ENCODE results near the gene THSD1. TPM values are rescaled to one million over a fixed set of nuclear protein-coding genes. Genes with fewer than 3 reads are reported as not detected.
"Not testable (repeated sequence)": the region's sequence is repeated elsewhere in the genome, so short reads cannot be mapped to it uniquely, and the experiment has no call there.

The THSD1 gene
- polyA plus RNA-seq, 1 donor (not counting 4 experiments of a cell fraction or from before 2014, with no cell fraction given): 9.2 TPM

DNA sequence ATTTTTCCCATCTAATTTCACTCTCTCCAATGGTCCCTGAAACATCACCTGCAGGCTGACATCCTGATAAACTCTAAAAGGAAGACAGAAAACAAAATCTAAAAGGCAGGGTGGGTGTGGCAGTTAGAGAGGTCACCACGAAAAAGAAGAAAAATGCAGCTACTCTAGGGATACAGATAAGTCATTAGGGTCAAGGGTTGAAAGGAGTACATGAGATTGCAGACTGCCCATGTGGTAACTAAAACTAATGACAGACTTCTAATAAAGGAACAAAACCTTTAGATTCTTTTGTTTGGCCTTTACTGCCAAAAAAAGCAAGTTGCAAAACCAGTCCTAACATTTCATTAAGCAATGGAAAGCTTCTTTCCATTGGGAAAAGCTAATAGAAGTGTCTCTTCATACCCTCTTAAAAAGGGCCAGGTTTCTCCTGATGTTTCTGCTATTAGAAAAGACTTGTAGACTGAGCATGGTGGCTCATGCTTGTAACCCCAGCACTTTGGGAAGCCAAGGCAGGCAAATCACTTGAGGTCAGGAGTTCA lies 31.0 kb downstream of the THSD1 start:
- Histone ChIP-seq H3K9me3 (ENCODE audit: control insufficient read depth, low read depth, low read length) (no peaks in the 10 kb centered on the region), H3K27ac (ENCODE audit: control insufficient read depth, insufficient read depth, low read length) (no peak overlapping the region), H3K36me3 (ENCODE audit: control insufficient read depth in 2 of 2, extremely low read depth in 1 of 2, insufficient read depth in 2 of 2, low read length in 2 of 2) (peaks cover 6 to 12% of the 10 kb centered on the region in 2 experiments), H3K79me2 (ENCODE audit: control insufficient read depth, insufficient read depth, low read length) (no peaks in the 10 kb centered on the region), H3K9ac (ENCODE audit: control insufficient read depth, extremely low read depth, insufficient read depth, low read length) (no peak overlapping the region), H3K4me3 (ENCODE audit: control insufficient read depth in 2 of 3, extremely low read depth in 1 of 3, insufficient read depth in 2 of 3, low read depth in 1 of 3, low read length in 3 of 3) (no peak overlapping the region), H3K27me3 (ENCODE audit: control insufficient read depth, extremely low read depth, insufficient read depth, low read length) (no peaks in the 10 kb centered on the region), H4K20me1 (ENCODE audit: control insufficient read depth, extremely low read depth, insufficient read depth, low read length) (no peaks in the 10 kb centered on the region), H3K4me1 (ENCODE audit: control insufficient read depth, extremely low read depth, insufficient read depth, low read length) (peaks cover 20% of the 10 kb centered on the region), H3K4me2 (ENCODE audit: control insufficient read depth, extremely low read depth, insufficient read depth, low read depth, low read length) (no peak overlapping the region), H2AFZ (ENCODE audit: control insufficient read depth, low read length) (no peak overlapping the region), H3K9me1 (ENCODE audit: control insufficient read depth, extremely low read depth, insufficient read depth, low read length) (no peaks in the 10 kb centered on the region)
- DNase-seq (ENCODE audit: low read depth, low spot score) (no peak), FAIRE-seq (no peak)
- TF ChIP-seq, protein P1, sequence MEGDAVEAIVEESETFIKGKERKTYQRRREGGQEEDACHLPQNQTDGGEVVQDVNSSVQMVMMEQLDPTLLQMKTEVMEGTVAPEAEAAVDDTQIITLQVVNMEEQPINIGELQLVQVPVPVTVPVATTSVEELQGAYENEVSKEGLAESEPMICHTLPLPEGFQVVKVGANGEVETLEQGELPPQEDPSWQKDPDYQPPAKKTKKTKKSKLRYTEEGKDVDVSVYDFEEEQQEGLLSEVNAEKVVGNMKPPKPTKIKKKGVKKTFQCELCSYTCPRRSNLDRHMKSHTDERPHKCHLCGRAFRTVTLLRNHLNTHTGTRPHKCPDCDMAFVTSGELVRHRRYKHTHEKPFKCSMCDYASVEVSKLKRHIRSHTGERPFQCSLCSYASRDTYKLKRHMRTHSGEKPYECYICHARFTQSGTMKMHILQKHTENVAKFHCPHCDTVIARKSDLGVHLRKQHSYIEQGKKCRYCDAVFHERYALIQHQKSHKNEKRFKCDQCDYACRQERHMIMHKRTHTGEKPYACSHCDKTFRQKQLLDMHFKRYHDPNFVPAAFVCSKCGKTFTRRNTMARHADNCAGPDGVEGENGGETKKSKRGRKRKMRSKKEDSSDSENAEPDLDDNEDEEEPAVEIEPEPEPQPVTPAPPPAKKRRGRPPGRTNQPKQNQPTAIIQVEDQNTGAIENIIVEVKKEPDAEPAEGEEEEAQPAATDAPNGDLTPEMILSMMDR (optimal IDR thresholded peaks at IDR 0.05 in 1 of 3, IDR thresholded peaks at IDR 0.05 in 1 of 3, conservative IDR thresholded peaks at IDR 0.05 in 1 of 3; ENCODE audit: extremely low read depth in 1 of 3, insufficient read depth in 2 of 3, low read length in 3 of 3): no peak
- TF ChIP-seq EZH2 (IDR thresholded peaks at IDR 0.05; ENCODE audit: low read length): no peak
- dilution Hi-C loops (cut with MboI; ENCODE audit: extremely low pct_ligation_motif_present, low sequenced_read_pairs): no loop called here

DNA sequence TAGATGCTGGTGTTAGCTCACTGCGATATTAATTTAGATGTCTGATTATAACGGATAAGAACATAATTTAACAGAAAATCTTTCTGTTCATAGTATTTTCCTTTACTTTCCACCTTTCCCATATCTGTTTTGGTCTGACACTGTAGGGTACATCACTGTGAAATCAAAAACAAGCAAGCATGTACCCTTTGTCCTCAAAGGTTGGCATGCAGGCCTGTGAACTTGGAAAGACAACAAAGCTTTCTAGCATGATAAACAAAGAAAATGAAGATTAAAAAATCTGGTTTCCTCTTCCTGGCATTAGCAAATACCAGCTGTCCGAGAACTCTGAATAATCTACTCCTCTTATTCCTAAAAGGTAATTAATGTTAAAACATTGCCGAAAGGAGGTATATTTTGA lies 31.6 kb downstream of the THSD1 start:
- no peak overlapping the region for H3K4me3 ChIP-seq (ENCODE audit: control insufficient read depth in 2 of 3, extremely low read depth in 1 of 3, insufficient read depth in 2 of 3, low read depth in 1 of 3, low read length in 3 of 3)
- H3K9me3 ChIP-seq (ENCODE audit: control insufficient read depth, low read depth, low read length): no peaks in the 10 kb centered on the region
- TF ChIP-seq, protein P1 (optimal IDR thresholded peaks at IDR 0.05 in 1 of 3, IDR thresholded peaks at IDR 0.05 in 1 of 3, conservative IDR thresholded peaks at IDR 0.05 in 1 of 3; ENCODE audit: extremely low read depth in 1 of 3, insufficient read depth in 2 of 3, low read length in 3 of 3): no peak
- TF ChIP-seq EZH2 (IDR thresholded peaks at IDR 0.05; ENCODE audit: low read length): no peak
- H4K20me1 ChIP-seq (ENCODE audit: control insufficient read depth, extremely low read depth, insufficient read depth, low read length): no peaks in the 10 kb centered on the region
- no peak for DNase-seq (ENCODE audit: low read depth, low spot score)
- H3K4me1 ChIP-seq (ENCODE audit: control insufficient read depth, extremely low read depth, insufficient read depth, low read length): peaks cover 20% of the 10 kb centered on the region
- H2AFZ ChIP-seq (ENCODE audit: control insufficient read depth, low read length): no peak overlapping the region
- peaks cover 6 to 12% of the 10 kb centered on the region in 2 experiments for H3K36me3 ChIP-seq (ENCODE audit: control insufficient read depth in 2 of 2, extremely low read depth in 1 of 2, insufficient read depth in 2 of 2, low read length in 2 of 2)
- no peak overlapping the region for H3K4me2 ChIP-seq (ENCODE audit: control insufficient read depth, extremely low read depth, insufficient read depth, low read depth, low read length)
- FAIRE-seq: no peak
- dilution Hi-C loops (cut with MboI; ENCODE audit: extremely low pct_ligation_motif_present, low sequenced_read_pairs): no loop called here
- no peaks in the 10 kb centered on the region for H3K9me1 ChIP-seq (ENCODE audit: control insufficient read depth, extremely low read depth, insufficient read depth, low read length)
- H3K27me3 ChIP-seq (ENCODE audit: control insufficient read depth, extremely low read depth, insufficient read depth, low read length): no peaks in the 10 kb centered on the region
- H3K79me2 ChIP-seq (ENCODE audit: control insufficient read depth, insufficient read depth, low read length): no peaks in the 10 kb centered on the region
- no peak overlapping the region for H3K27ac ChIP-seq (ENCODE audit: control insufficient read depth, insufficient read depth, low read length)
- no peak overlapping the region for H3K9ac ChIP-seq (ENCODE audit: control insufficient read depth, extremely low read depth, insufficient read depth, low read length)

DNA sequence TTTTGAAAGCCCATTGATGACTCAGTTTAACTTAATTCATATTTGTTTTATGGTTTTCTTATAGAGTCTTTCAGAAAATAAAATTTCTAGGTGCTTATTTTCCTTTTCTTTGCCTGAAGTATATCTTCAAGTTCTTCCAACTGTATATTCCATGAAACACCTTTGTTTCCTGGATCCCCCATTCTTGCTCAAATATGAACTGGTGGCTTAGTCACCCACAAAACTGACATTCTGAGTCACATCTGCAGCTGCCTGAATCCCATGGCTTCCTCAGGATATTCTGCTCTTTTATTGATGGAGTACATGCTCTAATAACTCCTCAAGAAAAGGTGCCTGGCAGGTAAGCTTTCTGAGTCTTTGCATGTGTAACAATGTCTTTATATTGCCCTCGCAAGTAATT lies 32.7 kb downstream of the THSD1 start:
- H3K36me3 ChIP-seq (ENCODE audit: control insufficient read depth in 2 of 2, extremely low read depth in 1 of 2, insufficient read depth in 2 of 2, low read length in 2 of 2); H3K4me3 ChIP-seq (ENCODE audit: control insufficient read depth in 2 of 3, extremely low read depth in 1 of 3, insufficient read depth in 2 of 3, low read depth in 1 of 3, low read length in 3 of 3); H3K79me2 ChIP-seq (ENCODE audit: control insufficient read depth, insufficient read depth, low read length); H3K9me3 ChIP-seq (ENCODE audit: control insufficient read depth, low read depth, low read length); H3K9ac ChIP-seq (ENCODE audit: control insufficient read depth, extremely low read depth, insufficient read depth, low read length); H3K27ac ChIP-seq (ENCODE audit: control insufficient read depth, insufficient read depth, low read length); H2AFZ ChIP-seq (ENCODE audit: control insufficient read depth, low read length); DNase-seq (ENCODE audit: low read depth, low spot score); H3K4me2 ChIP-seq (ENCODE audit: control insufficient read depth, extremely low read depth, insufficient read depth, low read depth, low read length); H3K9me1 ChIP-seq (ENCODE audit: control insufficient read depth, extremely low read depth, insufficient read depth, low read length); H4K20me1 ChIP-seq (ENCODE audit: control insufficient read depth, extremely low read depth, insufficient read depth, low read length); H3K27me3 ChIP-seq (ENCODE audit: control insufficient read depth, extremely low read depth, insufficient read depth, low read length); dilution Hi-C loops (cut with MboI; ENCODE audit: extremely low pct_ligation_motif_present, low sequenced_read_pairs): not testable (repeated sequence)
- peak; percentile 77 for FAIRE-seq
- peaks cover 20% of the 10 kb centered on the region for H3K4me1 ChIP-seq (ENCODE audit: control insufficient read depth, extremely low read depth, insufficient read depth, low read length)
